ENCODE data around the gene RBM33. TPM values are rescaled to one million over a fixed set of nuclear protein-coding genes. Genes with fewer than 3 reads are reported as not detected.

The RBM33 gene
- total RNA-seq, 1 donor from 2014 or later: 79.4 TPM

DNA sequence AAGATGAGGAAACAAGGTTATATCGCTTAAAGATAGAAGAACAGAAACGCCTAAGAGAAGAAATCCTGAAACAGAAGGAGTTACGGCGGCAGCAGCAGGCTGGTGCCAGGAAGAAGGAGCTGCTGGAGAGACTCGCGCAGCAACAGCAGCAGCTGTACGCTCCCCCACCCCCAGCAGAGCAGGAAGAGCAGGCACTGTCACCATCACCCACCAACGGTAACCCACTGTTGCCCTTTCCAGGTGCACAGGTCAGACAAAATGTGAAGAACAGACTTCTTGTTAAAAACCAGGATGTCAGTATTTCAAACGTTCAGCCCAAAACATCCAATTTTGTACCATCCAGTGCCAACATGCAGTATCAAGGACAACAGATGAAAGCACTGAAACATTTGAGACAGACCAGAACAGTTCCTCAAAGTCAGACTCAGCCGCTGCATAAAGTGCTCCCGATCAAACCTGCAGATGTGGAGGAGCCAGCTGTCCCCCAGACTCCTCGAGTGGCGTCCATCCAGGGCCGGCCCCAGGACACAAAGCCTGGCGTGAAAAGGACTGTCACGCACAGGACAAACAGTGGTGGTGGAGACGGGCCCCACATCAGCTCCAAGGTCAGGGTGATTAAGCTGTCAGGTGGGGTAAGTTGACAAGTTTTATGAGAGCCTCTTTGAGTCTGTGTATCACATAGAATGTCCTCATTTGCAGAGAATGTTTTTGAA, 100.7 kb downstream of the RBM33 start:
- peaks cover 9% of the 10 kb centered on the region for H3K27me3 Mint-ChIP-seq
- DNase-seq (ENCODE audit: low spot score, unreplicated experiment): no peak
- no peak overlapping the region for H3K4me3 Mint-ChIP-seq (ENCODE audit: low read depth)
- H3K36me3 Mint-ChIP-seq (ENCODE audit: insufficient read depth): peaks cover 47% of the 10 kb centered on the region
- H3K27ac Mint-ChIP-seq: no peak overlapping the region
- TF ChIP-seq, protein P1, sequence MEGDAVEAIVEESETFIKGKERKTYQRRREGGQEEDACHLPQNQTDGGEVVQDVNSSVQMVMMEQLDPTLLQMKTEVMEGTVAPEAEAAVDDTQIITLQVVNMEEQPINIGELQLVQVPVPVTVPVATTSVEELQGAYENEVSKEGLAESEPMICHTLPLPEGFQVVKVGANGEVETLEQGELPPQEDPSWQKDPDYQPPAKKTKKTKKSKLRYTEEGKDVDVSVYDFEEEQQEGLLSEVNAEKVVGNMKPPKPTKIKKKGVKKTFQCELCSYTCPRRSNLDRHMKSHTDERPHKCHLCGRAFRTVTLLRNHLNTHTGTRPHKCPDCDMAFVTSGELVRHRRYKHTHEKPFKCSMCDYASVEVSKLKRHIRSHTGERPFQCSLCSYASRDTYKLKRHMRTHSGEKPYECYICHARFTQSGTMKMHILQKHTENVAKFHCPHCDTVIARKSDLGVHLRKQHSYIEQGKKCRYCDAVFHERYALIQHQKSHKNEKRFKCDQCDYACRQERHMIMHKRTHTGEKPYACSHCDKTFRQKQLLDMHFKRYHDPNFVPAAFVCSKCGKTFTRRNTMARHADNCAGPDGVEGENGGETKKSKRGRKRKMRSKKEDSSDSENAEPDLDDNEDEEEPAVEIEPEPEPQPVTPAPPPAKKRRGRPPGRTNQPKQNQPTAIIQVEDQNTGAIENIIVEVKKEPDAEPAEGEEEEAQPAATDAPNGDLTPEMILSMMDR (IDR thresholded peaks at IDR 0.05; ENCODE audit: unreplicated experiment): no peak
- H3K9me3 Mint-ChIP-seq (ENCODE audit: low read depth): no peaks in the 10 kb centered on the region
- peaks cover 19% of the 10 kb centered on the region for H3K4me1 Mint-ChIP-seq (ENCODE audit: low read depth)

- no peak for DNase-seq (ENCODE audit: low spot score, unreplicated experiment)
- Mint-ChIP-seq H3K36me3 (ENCODE audit: insufficient read depth) (peaks cover 45% of the 10 kb centered on the region), H3K27me3 (peaks cover 9% of the 10 kb centered on the region), H3K9me3 (ENCODE audit: low read depth) (no peaks in the 10 kb centered on the region), H3K4me3 (ENCODE audit: low read depth) (no peak overlapping the region), H3K4me1 (ENCODE audit: low read depth) (peaks cover 19% of the 10 kb centered on the region), H3K27ac (no peak overlapping the region)
- TF ChIP-seq, protein P1 (IDR thresholded peaks at IDR 0.05; ENCODE audit: unreplicated experiment): no peak
Measured at GRCh38 chr7:155745737-155746136, 101.3 kb downstream of the RBM33 start.

DNA sequence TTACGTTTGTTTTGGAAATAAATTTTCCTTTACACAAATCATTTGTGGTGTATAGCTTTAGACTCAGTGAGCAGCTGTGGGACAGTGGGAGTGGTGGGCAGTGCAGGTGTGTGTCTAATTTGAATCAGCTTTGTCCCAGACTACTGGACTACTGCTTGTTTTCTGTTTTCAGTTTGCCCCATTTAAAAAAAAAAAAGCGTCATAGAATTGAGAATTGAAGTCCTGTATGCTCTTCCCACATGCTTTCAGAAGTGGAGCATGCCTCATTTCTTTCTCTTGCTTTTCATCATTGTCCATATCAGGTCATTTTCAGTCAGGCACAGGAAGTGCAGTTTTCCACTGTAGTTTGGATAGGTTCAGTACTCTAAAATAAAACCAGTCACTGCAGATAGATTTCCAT, 101.7 kb downstream of the RBM33 start:
- H3K4me3 Mint-ChIP-seq (ENCODE audit: low read depth): no peak overlapping the region
- peaks cover 19% of the 10 kb centered on the region for H3K4me1 Mint-ChIP-seq (ENCODE audit: low read depth)
- peaks cover 9% of the 10 kb centered on the region for H3K27me3 Mint-ChIP-seq
- DNase-seq (ENCODE audit: low spot score, unreplicated experiment): no peak
- no peak overlapping the region for H3K27ac Mint-ChIP-seq
- H3K9me3 Mint-ChIP-seq (ENCODE audit: low read depth): no peaks in the 10 kb centered on the region
- TF ChIP-seq, protein P1 (IDR thresholded peaks at IDR 0.05; ENCODE audit: unreplicated experiment): no peak
- H3K36me3 Mint-ChIP-seq (ENCODE audit: insufficient read depth): peaks cover 43% of the 10 kb centered on the region

GRCh38 chr7:155747209-155747608, 102.7 kb downstream of the RBM33 start:
- H3K9me3 Mint-ChIP-seq (ENCODE audit: low read depth): no peaks in the 10 kb centered on the region
- peaks cover 9% of the 10 kb centered on the region for H3K27me3 Mint-ChIP-seq
- no peak overlapping the region for H3K4me3 Mint-ChIP-seq (ENCODE audit: low read depth)
- TF ChIP-seq, protein P1 (IDR thresholded peaks at IDR 0.05; ENCODE audit: unreplicated experiment): no peak
- H3K4me1 Mint-ChIP-seq (ENCODE audit: low read depth): peaks cover 25% of the 10 kb centered on the region
- H3K27ac Mint-ChIP-seq: no peak overlapping the region
- H3K36me3 Mint-ChIP-seq (ENCODE audit: insufficient read depth): peaks cover 36% of the 10 kb centered on the region
- DNase-seq (ENCODE audit: low spot score, unreplicated experiment): no peak

DNA sequence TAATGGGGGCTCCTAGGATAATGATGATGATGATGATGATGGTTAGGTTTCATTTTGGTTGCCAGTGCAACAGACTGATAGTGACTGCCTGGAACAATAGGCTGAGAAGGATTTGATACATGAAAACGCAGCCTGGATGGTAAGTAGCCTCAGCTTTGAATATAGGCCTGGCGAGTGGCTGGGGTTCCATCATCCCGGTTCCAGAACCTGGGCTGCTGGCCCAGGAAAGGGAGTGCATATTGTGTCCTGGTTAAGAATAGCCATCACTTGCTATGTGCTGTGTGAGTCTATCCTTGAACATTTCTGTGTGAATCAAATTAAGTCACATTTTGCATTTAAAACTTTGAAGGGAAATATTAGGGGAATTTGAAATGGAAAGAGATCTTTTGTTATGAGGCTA, 105.1 kb downstream of the RBM33 start:
- no peak for DNase-seq (ENCODE audit: low spot score, unreplicated experiment)
- H3K36me3 Mint-ChIP-seq (ENCODE audit: insufficient read depth): peaks cover 25% of the 10 kb centered on the region
- H3K4me1 Mint-ChIP-seq (ENCODE audit: low read depth): peaks cover 35% of the 10 kb centered on the region
- peaks cover 7% of the 10 kb centered on the region for H3K27me3 Mint-ChIP-seq
- H3K4me3 Mint-ChIP-seq (ENCODE audit: low read depth): no peak overlapping the region
- H3K9me3 Mint-ChIP-seq (ENCODE audit: low read depth): no peaks in the 10 kb centered on the region
- TF ChIP-seq, protein P1 (IDR thresholded peaks at IDR 0.05; ENCODE audit: unreplicated experiment): no peak
- H3K27ac Mint-ChIP-seq: no peak overlapping the region
